PFSK-1 (cell line): ENCODE results near the gene UCP3.

Source experiments
- FOXP2 ChIP-seq: optimal IDR thresholded peaks from 2 replicates; pipeline ENCODE3; 2011; ENCODE audit warnings: borderline replicate concordance, control low read depth, inconsistent platforms; ENCODE audit not compliant: insufficient read depth; ENCODE audit errors: extremely low read length, extremely low read depth
- POLR2AphosphoS5 ChIP-seq: IDR thresholded peaks from 2 replicates; pipeline ENCODE4 v1.6.1; 2012; ENCODE audit warnings: low read depth, mild to moderate bottlenecking, control low read depth, low read length, moderate library complexity
- SIN3A ChIP-seq: IDR thresholded peaks from 2 replicates; pipeline ENCODE4 v1.6.1; 2012; ENCODE audit warnings: mild to moderate bottlenecking, low read length, moderate library complexity, borderline replicate concordance; ENCODE audit not compliant: insufficient read depth
- TAF1 ChIP-seq: IDR thresholded peaks from 2 replicates; pipeline ENCODE4 v1.6.1; 2012; ENCODE audit warnings: low read length, control low read depth, borderline replicate concordance; ENCODE audit not compliant: insufficient read depth
- TF ChIP-seq, protein P1 (sequence below), 2 experiments: IDR thresholded peaks; 2 replicates each; pipeline versions ENCODE4 v1.6.1 to v1.8.0; 2011 to 2012; ENCODE audit warnings: low read depth in 2 of 2, low read length in 2 of 2, control low read depth in 1 of 2, inconsistent platforms in 1 of 2, mild to moderate bottlenecking in 1 of 2, moderate library complexity in 1 of 2; ENCODE audit not compliant: insufficient read depth in 1 of 2

Gene UCP3

DNA sequence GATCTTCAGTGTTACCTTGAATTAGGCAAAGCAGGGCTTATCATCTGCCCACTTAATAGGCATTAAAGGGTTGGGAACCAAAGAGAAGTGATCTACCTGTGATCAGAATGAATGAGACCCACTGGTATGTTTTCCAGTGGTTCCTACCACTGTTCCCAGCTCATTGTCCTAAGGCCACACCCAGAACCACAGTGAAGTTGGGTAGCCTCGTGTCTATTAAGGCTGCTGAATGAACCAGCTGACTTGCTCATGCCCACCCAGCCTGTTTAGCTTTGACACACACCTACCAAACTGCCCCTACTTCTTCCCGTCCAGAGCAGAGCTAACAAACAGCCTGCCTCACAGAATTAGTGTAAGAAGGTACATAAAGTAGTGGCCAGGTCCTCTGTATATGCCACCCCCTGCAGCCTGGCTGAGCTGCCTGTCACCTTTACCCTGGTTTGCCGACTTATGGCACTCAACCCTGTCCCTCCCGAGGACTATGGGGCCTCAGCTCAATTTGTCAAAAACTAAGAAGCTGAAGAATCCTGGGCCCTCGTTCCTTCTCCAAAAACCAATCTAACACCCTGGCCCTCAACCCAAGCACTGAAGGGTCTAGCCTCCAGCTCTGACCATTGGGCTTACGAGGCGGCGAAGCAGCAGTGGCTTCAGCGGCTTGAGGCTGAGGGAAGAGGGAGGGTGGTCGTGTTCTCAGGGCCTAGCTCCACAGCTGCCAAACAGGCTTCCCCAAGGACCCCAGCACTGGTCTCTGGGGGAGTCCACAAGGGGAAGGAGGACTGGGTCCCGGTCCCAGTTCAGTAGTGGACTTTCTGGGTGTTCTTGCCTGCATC is 36.0 kb downstream of the UCP3 start:
- TF ChIP-seq POLR2AphosphoS5 (no peak), TAF1 (no peak), SIN3A (no peak), FOXP2 (no peak)
- TF ChIP-seq, protein P1, sequence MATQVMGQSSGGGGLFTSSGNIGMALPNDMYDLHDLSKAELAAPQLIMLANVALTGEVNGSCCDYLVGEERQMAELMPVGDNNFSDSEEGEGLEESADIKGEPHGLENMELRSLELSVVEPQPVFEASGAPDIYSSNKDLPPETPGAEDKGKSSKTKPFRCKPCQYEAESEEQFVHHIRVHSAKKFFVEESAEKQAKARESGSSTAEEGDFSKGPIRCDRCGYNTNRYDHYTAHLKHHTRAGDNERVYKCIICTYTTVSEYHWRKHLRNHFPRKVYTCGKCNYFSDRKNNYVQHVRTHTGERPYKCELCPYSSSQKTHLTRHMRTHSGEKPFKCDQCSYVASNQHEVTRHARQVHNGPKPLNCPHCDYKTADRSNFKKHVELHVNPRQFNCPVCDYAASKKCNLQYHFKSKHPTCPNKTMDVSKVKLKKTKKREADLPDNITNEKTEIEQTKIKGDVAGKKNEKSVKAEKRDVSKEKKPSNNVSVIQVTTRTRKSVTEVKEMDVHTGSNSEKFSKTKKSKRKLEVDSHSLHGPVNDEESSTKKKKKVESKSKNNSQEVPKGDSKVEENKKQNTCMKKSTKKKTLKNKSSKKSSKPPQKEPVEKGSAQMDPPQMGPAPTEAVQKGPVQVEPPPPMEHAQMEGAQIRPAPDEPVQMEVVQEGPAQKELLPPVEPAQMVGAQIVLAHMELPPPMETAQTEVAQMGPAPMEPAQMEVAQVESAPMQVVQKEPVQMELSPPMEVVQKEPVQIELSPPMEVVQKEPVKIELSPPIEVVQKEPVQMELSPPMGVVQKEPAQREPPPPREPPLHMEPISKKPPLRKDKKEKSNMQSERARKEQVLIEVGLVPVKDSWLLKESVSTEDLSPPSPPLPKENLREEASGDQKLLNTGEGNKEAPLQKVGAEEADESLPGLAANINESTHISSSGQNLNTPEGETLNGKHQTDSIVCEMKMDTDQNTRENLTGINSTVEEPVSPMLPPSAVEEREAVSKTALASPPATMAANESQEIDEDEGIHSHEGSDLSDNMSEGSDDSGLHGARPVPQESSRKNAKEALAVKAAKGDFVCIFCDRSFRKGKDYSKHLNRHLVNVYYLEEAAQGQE (IDR thresholded peaks at IDR 0.05; ENCODE audit: insufficient read depth in 1 of 2, low read depth in 2 of 2, low read length in 2 of 2) = no peak

DNA sequence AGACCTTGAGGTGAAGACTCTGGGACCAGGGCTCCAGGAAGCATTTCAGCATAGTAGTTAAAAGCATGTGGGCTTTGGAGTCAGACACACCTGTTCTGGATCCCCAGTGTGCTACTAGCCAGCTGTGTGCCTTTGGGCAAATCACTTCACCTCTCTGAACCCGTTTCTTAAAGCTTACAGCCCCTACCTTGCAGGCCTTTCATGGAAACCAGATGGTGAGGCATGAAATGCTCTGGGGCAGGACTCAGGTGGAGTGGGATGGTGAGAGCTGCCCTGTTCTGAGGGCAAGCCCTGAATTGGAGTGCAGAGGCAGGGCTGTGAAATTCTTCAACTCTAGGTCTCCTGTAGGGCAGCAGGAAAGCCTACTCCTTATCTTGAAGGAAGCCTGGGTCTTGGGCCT is 36.7 kb downstream of the UCP3 start:
- TF ChIP-seq, protein P1 (IDR thresholded peaks at IDR 0.05; ENCODE audit: insufficient read depth in 1 of 2, low read depth in 2 of 2, low read length in 2 of 2) = no peak
- TF ChIP-seq FOXP2 (no peak), POLR2AphosphoS5 (no peak)

DNA sequence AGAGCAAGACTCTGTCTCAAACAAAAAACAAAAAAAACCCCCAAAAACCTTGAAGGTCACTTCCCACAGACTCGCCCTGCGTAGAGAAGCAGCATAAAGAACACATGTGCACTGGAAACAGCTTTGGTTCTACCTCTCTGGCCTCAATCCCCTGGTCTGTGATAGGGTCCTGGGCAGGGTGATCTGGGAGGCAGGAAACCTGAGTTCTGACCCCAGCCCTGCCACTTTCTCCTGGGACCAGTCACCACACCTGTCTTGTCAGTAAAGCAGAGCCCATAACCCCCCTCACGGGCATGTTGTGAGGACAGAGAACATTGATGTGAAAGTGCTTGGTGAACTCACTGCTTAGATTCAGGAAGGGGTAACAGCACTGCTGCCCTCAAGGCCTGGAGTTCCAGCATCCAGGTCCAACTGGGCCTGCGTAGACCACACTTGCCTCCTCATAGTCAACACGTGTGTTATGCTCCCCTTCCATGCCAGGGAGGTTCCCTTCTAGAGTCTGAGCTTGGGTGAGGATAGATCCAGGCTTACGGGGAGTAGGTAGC is 37.6 kb downstream of the UCP3 start:
- no peak for TF ChIP-seq FOXP2
- no peak for TF ChIP-seq SIN3A
- TF ChIP-seq TAF1 = no peak
- TF ChIP-seq POLR2AphosphoS5 = no peak
- TF ChIP-seq, protein P1 (IDR thresholded peaks at IDR 0.05; ENCODE audit: insufficient read depth in 1 of 2, low read depth in 2 of 2, low read length in 2 of 2) = no peak

DNA sequence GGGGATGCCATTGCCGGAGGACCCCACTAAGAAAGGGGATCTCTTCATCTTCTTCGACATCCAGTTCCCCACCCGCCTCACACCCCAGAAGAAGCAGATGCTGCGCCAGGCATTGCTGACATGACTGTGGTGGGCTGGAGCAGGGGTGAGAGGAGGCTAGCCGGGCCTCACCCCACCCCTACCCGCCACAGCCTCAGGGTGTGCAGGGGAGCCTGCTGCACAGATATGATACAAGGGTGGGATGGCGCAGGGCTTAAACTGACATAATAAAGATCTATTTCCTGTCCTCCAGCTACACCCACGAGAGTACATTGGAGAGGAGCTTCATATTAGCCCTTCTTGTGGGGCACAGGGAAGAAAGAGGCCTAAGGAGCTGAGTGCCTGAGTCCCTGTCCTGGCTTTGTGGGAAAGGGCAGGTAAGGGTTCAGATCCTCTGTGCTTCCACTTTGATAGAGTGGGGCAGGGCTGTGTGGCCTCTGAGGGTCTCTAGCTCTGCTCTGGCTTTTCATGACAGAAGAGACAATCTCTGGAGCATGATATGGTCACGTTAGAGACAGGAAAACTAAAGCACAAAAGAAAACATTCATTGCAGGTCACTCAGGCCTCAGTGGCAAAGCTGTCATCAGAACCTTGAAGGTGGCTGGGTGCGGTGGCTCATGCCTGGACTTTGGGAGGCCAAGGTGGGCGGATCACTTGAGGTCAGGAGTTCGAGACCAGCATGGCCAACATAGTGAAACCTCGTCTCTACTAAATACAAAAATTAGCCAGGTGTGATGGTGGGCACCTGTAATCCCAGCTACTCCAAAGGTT is 38.7 kb downstream of the UCP3 start:
- TF ChIP-seq POLR2AphosphoS5 (no peak), SIN3A (no peak), TAF1 (no peak), FOXP2 (no peak)
- TF ChIP-seq, protein P1 (IDR thresholded peaks at IDR 0.05; ENCODE audit: insufficient read depth in 1 of 2, low read depth in 2 of 2, low read length in 2 of 2) = no peak
